Cerebellar nuclear complex (tissue), 1 donor: ENCODE measurements around the gene NEURL1B.
"Not testable (repeated sequence)": the region's sequence is repeated elsewhere in the genome, so short reads cannot be mapped to it uniquely, and the experiment has no call there.

Source experiments
- DNase-seq, 2 experiments: peaks; one replicate each; lab custom pipeline; 2025; lab: John Stamatoyannopoulos, UW

The NEURL1B gene

DNA sequence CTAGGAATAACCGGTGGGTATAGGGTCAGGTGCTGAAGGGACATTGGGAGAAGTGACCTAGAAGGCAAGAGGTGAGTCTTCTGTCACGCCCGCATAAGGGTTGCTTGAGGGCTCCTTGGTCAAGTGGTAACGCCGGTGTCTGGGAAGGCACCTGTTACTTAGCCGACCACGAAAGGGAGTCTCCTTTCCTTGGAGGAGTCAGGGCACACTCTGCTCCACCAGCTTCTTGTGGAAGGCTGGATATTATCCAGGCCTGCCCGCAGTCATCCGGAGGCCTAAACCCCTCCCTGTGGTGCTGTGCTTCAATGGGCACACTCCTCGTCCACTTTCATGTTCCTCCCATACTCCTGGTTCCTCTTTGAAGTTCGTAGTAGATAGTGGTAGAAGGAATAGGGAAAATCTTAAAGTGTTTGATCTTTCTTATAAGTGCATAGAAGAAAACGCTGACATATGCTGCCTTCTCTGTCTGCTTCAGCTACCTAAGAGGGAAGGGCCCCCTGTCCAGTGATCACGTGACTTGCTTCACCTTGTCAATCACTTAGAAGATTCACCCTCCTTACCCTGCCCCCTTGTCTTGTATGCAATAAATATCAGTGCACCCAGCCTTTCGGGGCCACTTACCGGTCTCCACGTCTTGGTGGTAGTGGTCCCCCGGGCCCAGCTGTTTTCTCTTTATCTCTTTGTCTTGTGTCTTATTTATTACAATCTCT, 16.6 kb downstream of the NEURL1B start:
- DNase-seq: not testable (repeated sequence)

DNA sequence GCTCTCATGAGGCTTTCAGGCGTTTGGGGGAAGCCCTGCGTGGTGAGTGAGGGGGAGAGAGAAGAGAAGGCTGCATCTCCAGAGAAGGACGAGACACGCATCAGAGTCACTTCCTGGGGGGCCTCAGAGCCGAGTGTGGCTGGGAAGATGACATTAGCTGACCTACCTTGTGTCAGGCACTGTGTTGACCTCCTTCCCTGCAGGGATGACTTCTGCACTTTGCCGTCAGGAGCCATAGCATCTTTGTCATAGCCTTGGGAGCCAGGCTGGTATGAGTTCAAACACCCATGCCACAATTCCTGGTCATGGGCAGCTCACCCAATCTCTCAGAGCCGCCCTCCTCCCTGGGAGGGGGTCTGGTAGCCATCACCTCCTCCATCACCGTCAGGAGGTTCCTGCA, 17.3 kb downstream of the NEURL1B start:
- no peak for DNase-seq

DNA sequence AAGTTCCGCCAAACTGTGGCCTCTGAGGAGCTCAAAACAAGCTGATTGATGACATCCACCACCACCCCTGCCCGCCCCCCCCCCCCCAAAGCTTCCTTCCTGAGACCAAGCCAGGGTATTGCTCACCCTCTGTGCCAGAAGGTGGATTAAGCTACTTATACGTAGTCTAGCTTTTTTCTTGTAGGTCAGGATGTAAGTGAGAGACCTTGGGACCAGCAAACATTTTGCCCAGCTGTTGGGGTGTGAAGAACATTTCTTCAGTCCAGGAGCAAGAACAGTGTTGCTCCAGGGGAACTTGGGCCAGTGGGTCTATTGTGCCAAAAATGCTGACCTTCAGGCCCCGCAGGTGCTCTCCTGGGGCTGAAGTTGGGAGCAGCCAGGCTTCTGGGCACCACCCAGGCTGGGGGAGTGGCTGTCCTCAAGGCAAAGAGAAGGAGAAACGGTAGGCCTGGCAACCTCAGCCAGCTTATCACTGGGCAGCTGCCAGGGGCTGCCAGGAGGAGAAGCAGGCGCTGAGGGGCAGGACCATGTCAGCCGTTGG, 18.0 kb downstream of the NEURL1B start:
- no peak for DNase-seq

DNA sequence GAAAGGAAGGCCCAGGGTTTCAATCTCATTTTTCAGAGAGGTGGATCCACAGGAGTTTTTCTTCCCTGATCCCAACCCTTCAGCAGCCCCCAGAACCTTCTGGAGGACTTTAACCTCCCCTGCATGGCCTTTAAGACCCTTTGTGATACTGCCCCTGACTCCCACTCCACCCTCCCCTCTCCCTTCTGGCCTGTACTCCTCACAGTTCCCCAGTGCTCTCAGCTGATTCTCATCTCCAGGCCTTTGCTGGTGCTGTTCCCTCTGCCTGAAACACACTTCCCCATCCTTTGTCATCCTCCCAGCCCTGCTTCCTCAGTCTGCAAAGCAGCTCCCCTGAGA, 18.5 kb downstream of the NEURL1B start:
- DNase-seq: no peak

DNA sequence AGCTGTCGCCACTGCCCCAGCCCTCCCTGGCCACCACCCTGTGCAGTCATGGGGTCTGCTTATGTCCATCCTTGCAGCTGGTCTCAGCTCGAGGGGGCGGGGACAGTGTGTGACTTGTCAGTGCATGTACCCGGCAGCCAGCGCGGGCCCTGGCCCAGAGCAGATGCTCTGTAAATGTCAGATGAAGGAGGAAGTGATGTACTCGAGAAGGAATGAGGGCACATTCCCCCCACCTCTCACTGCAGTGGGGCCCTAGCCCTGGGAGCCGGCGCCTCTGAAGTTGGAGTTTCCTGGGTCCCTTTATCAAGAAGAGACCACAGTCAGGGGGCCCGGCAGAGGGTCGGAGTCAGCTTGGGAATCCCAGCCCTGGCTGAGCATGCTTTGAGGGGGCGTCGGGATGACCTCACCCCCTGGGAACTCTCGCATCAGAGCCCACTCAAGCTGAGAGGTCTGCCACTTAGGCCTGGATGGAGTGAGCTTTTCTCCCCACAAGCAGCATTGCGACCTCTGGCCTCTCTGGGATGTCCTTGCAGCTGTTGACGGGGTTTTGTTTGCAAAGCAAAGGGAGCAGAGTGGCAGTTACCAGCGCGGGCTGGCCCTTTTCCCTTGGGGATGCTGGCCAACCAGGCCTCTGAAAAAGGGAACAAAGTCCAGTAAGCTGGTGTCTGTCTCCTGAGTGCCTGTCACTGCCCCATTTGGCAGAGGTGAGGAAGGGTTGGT, 19.0 kb downstream of the NEURL1B start:
- DNase-seq: no peak

DNA sequence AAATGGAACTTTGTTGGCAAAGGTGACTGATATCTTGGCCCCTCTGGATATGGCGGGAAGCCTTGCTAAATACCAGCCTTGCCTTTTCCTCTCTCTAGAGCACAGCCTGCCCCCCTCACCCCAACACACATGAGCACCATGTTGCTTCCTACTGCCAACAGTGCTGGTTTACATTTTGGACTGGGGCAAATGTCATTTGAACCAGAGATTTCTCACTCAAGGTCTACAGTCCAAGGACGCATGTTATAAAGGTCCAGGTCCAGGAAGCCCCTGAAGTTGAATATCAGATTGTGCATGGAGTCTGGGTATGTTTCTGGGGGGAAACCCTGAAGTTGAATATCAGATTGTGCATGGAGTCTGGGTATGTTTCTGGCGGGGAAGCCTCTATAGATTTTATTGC, 19.9 kb downstream of the NEURL1B start:
- DNase-seq: no peak

DNA sequence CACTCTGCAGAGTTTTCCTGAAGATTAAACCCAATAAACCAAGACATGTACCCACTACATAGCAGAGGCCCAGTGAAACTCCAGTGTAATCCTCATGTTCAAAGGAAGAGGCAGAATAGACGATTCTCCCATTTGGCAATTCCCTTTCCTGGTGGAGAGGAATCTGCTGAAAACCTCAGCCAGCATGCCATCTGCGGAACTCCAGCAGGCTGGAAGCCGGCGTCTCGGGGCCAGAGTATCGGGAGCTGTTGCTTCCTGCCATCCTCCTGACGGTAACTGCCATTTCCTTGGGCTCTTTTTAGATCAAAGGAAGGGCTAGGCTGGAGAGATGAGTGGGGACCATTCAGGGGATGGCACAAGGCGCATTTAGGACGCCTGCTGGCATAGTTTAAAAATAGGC, 20.5 kb downstream of the NEURL1B start:
- no peak for DNase-seq

DNA sequence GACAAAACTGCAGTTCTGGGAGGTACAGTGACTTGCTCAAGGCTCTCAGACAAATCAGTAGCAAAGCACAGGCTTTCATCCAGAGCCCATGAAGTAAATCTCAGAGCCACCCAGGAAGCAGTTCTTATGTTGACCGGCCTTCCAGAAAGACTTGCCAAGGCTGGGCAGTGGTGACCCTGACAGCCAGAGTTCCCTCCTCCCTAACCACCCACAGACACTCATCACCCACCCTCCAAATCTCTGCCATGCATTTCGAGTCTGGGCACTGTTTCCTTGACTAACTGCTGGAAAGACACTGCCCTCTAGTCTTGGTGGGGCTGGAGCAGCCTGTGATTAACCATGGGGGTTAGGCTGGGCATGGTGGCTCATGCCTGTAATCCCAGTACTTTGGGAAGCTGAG, 21.5 kb downstream of the NEURL1B start:
- DNase-seq: no peak

DNA sequence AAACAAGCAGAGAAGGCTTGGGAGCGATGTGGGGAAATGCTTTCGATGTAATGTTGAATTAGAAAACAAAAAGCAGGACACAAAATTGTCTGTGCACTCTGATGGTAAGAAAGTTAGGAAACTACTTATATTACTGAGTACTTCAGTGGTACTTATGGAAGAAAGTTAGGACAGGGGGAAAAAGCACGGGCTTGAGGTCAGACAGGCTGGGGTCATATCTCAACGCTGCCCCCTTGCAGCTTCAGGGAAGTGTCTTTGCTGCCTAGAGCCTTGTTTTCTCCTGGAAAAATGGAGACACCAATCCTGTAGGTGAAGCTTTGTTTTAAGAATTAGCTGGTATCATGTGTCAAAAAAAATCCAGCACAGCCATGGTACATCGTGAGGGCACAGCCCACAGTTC, 23.0 kb downstream of the NEURL1B start:
- DNase-seq: no peak

DNA sequence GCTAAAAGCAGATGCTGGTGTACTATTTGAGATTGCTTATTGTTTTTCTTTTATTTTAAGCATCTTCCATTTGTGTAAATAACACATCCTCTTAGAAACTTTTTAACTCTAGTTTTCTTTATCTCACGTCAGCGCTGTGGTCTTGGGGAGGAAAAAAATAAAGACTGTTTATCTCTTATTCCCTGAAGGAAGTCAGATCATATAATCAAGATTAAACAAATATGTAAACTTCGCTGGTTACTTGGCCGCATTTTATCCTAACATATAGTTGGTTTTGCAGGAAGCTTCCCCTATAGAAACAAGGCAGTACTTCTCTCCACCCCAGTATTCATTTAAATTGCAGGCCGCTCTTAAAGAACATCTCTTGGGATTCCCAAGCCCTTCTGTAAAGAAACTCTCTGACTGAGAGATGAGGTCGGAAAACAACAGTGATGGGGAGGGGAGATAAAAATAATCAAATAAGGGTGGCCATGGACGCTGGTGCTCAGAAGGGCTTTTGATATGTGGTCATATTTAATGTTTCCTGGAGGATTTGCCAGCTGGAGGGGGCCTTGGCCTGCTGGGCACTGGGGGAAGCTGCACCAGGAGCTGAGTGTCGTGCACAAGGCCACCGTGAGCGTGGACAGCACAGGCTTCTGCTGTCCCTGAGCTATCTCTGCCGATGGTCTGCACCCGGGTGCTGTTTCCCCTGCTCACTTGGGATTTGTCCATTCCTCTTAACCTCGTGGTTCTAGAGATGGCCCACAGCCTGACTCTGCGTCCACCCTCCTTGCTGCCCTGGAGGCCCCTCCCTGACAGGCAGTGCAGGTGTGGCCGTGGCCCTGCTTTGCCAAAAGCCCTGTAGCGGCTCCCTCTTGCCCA, 23.8 kb downstream of the NEURL1B start:
- DNase-seq: no peak

DNA sequence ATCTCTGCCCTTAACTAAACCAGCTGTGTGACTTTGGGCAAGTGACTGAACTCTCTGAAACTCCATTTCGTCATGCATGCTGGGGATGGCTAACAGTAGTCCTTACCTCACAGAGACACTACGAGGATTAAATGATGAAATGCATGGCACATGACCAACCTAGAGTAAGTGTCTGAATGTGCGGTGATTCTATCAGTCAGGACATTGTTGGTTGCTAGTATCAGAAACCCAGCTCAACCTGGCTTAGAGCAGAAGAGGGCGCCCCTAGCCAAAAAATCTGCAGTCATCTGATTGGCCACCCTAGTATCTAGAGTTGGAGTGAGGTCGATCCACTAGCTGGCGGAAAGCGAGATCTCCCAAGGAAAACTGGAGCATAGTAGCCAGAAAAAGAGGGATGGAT, 25.2 kb downstream of the NEURL1B start:
- DNase-seq: no peak

DNA sequence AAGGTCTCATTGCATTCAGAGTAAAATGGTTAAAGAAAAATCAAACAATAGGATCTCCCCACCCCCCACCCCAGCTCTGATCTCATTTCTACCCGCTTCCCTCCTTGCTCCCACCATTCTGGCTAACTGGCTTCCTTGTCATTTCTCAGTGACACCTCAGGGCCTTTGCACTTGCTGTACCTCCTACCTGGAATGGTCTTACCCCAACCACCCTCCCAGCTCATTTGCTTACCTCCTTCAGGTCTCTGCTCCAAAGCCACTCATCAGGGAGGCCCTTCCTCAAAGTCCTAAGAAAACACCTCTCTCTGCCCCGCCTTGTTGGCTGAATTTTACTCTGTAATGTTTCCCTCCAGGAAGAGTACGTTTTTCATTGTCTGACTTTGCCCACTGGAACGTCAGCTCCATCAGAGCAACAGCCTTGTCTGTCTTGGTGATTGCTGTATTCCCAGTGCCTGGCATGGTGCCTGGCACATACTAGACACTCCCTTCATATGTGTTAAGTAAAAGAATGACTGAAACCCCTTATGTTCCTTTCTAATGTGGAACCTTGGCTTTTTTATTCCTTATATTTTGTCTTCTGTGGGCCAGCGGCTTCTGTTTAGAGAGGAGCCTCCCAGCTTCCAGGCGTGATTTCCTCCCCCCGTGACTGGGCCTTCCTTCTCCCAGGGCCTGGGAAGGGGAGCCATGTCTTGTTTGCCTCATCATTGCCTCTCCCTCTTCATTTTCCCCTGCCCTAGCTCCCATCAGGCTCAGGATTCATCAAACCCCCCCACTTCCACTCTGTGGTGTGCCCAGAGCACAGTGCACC, 26.9 kb downstream of the NEURL1B start:
- DNase-seq: no peak

DNA sequence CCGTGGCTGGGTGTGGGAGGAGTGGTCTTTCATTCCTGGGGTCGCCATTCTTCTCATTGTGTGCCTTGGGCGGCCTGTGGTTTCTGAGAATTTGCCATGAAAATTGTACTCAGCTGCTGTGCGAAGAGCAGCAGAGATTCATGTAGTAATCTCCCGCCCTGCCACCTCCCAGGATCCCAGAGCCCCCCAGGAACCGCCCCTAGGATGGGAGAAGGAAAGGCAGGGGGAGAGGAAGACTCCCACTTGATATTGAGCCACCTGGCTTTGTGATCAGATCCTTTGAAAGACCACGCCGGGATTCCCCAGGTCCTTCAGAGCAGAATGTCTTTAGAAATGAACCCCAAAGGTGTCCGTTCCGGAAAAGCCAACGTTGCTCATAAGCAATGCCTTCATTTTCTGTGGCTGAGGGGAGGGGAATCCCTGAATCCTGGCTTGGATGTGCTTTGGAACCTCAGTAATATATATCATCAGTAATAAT, 27.6 kb downstream of the NEURL1B start:
- no peak for DNase-seq

DNA sequence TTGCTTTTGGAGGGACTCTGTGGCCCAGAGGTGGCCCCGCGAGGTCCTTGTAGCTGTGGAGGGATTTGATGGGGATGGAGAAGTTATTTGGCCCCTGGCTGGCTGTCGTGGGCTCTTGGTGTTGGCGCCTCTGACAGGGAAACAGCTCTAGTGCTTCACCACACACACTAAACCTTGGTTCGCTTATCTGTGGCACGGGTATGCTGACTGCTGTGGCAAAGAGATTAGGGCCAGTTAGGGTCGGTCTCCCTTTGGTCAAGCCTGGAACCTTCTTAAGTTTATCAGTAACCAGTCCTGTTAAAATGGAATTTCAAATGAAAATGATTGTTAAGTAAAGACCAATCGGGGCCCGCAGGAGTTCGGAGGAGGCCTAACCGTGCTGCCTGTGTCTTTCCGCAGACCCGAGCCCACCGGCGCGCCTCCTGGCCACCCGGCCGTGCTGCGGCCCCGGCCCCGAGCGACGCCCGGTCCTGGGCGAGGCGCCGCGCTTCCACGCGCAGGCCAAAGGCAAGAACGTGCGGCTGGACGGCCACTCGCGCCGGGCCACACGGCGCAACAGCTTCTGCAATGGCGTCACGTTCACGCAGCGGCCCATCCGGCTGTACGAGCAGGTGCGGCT, 28.4 kb downstream of the NEURL1B start:
- no peak for DNase-seq

DNA sequence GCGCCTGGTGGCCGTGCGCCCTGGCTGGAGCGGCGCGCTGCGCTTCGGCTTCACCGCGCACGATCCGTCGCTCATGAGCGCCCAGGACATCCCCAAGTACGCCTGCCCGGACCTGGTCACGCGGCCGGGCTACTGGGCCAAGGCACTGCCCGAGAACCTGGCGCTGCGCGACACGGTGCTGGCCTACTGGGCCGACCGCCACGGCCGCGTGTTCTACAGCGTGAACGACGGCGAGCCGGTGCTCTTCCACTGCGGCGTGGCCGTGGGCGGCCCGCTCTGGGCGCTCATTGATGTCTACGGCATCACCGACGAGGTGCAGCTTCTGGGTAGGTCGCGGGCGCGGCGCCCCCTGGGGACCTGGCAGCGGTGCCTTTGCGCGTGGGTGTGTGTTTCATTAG, 28.9 kb downstream of the NEURL1B start:
- no peak for DNase-seq

DNA sequence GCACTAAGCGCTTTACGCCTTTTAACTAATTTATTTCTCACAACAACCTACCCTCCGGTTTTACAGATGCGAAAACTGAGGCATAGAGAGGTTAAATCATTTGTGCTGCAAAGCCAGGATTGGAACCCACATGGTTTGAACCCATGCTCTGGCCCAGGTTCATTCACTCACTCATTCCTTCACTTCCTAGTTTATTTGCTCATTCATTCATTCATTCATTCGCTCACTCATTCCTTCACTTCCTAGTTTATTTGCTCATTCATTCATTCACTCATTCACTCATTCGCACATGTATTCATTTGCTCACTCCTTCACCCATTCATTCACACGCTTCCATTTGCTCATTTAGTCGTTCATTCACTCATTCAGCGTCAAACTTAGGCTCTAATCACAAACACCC, 29.4 kb downstream of the NEURL1B start:
- DNase-seq: no peak

DNA sequence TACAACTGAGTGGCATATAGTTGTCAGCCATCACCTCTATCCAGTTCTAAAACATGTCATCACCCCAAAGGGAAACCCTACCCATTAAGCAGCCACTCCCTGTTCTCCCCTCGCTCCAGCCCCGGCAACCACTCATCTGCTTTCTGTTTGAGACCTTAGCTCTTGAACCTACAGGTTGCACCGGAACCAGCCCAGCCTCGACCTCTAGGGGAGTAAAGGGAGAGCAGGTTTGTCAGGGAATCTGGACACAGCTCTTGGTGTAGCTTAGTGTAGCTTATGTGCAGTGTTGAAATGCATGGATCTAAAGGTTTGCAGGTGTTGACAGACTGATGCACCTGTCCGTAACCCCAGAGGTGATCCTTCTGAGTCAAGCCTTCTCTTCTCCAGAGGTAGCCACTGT, 30.0 kb downstream of the NEURL1B start:
- no peak for DNase-seq

DNA sequence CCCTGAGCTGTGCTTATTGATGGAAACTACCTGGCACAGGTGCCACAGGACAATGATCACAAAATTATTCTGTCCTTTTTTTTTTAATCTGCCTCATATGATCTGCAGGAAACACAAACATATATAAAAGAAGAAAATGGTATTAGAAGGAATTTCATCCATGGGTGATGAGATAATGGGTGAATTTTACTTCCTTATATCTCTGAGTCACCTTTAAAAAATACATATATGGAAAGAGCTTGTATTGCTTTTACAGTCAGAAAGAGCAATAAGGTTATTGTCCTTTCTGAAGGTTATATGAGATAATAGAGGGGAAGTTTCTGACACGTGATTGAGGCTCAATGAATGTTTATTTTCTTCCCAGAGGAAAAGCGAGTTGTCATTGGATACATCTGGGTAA, 31.6 kb downstream of the NEURL1B start:
- no peak for DNase-seq

DNA sequence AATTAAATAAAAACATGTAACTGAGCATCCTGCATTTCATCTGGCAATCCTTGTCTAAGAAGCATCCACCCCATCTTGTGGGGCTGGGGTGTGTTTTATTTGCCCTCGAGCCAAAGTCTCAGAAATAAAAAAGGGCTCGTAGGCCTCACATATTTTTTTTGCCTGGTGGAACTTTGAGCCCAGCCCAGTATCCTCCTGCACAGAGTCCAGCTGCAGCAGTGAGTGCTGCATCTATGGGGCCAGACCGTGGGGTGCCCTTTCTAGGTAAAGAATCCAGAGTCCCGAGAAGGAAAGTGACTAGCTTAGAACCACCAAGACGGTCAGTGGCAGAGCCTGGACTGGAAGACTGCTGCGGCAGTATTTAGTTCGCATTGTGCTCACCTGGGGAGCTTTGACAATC, 33.1 kb downstream of the NEURL1B start:
- no peak for DNase-seq

DNA sequence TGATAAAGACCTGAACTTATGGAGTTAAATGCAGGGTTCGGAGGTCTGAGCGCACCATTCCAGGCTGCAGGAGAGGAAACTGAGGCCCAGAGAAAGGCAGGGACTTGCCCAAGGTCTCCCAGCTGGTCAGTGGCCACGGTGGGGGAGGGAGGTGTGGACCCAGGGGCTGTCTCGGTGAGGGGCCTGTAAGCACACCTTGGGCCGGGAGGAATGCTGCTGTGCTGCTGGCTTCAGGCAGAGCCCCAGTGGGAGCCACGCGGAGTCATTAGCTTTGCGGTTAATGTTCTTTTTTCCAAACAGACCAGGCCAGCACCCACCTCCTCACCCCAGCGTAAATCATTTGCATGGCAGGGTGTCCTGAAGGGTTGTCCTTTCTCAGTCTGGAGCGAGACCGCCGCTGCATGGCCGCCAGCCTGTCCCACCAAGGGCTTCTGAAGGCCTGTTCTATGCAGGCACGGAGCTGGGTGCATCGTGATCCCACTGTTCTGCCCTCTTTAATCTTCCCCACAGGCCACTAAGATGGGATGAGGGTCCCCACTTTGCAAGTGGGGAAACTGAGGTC, 35.9 kb downstream of the NEURL1B start:
- DNase-seq: no peak

DNA sequence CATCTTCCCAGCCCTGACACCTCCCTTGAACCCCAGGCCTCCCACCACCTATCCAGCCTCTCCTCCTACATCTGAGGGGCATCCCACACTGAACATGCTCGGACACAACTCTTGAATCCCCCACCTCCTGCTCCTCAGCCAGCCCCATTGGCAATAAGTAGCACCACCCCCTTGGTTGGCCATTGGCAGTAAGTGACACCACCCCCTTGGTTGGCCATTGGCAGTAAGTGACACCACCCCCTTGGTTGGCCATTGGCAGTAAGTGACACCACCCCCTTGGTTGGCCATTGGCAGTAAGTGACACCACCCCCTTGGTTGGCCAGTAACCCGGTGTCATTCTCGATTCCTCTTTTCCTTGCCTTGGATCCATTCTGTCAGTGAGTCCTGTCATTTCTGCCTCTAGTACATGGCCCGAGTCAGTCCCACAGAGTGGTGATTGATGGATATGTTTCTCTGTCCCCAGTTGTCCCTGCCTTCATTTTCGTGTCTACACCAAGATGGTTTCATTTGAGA, 37.4 kb downstream of the NEURL1B start:
- DNase-seq: not testable (repeated sequence)
